Neural cell (in vitro differentiated cells): ENCODE results near the gene SLC4A5. TPM values are rescaled to one million over a fixed set of nuclear protein-coding genes. Genes with fewer than 3 reads are reported as not detected.
"Not testable (repeated sequence)": the region's sequence is repeated elsewhere in the genome, so short reads cannot be mapped to it uniquely, and the experiment has no call there.

Source experiments
- H2AFZ ChIP-seq: fragments of 200-600, 300-800 bp; sonication (generic), shearing (Covaris generic); 2 replicates; pipeline ENCODE4 v1.6.0; 2014; ENCODE audit warnings: low read depth, mild to moderate bottlenecking, antibody characterized with exemption, low read length, moderate library complexity
- H3F3A ChIP-seq: fragments of 200-600 bp; shearing (Covaris generic); 2 replicates; pipeline ENCODE4 v1.6.1; 2016; ENCODE audit warnings: mild to moderate bottlenecking, moderate library complexity, mixed read lengths, antibody characterized with exemption, low read length; ENCODE audit not compliant: insufficient read depth, poor library complexity, severe bottlenecking
- H3K27ac ChIP-seq: fragments of 200-600, 300-800 bp; sonication (generic), shearing (Covaris generic); 2 replicates; pipeline ENCODE4 v1.5.1; 2014; ENCODE audit warnings: mild to moderate bottlenecking, low read length, moderate library complexity
- H3K27me3 ChIP-seq: fragments of 300-800, 200-600 bp; sonication (generic), shearing (Covaris generic); 2 replicates; pipeline ENCODE4 v1.6.0; 2014; ENCODE audit warnings: mild to moderate bottlenecking, low read depth, low read length, moderate library complexity; ENCODE audit not compliant: insufficient read depth
- H3K36me3 ChIP-seq: fragments of 300-800, 200-600 bp; sonication (generic), shearing (Covaris generic); 2 replicates; pipeline ENCODE4 v1.5.1; 2014; ENCODE audit warnings: mild to moderate bottlenecking, antibody characterized with exemption, low read length, moderate library complexity; ENCODE audit not compliant: insufficient read depth
- H3K4me2 ChIP-seq: fragments of 300-800, 200-600 bp; sonication (generic), shearing (Covaris generic); 2 replicates; pipeline ENCODE4 v1.6.0; 2014; ENCODE audit warnings: mild to moderate bottlenecking, low read length
- H3K4me3 ChIP-seq: fragments of 300-800, 200-600 bp; sonication (generic), shearing (Covaris generic); 2 replicates; pipeline ENCODE4 v1.5.1; 2014; ENCODE audit warnings: mild to moderate bottlenecking, low read length, moderate library complexity
- H3K79me2 ChIP-seq: fragments of 200-600 bp; shearing (Covaris generic); replicated peaks from 2 replicates; pipeline ENCODE4 v1.6.0; 2014; ENCODE audit warnings: mild to moderate bottlenecking, low read length, moderate library complexity; ENCODE audit not compliant: insufficient read depth
- H3K9ac ChIP-seq: fragments of 300-800, 200-600 bp; sonication (generic), shearing (Covaris generic); 2 replicates; pipeline ENCODE4 v1.6.1; 2016; ENCODE audit warnings: mild to moderate bottlenecking, low read length, mixed read lengths
- H3K9me2 ChIP-seq: fragments of 200-600 bp; shearing (Covaris generic); 2 replicates; pipeline ENCODE4 v1.6.1; 2016; ENCODE audit warnings: mild to moderate bottlenecking, low read length, mixed read lengths; ENCODE audit not compliant: insufficient read depth
- H3K9me3 ChIP-seq: fragments of 200-600, 300-800 bp; sonication (generic), shearing (Covaris generic); 2 replicates; pipeline ENCODE4 v1.6.1; 2016; ENCODE audit warnings: mild to moderate bottlenecking, mixed run types, low read length, moderate library complexity, mixed read lengths
- H4K20me1 ChIP-seq: fragments of 200-600 bp; shearing (Covaris generic); 2 replicates; pipeline ENCODE4 v1.6.1; 2016; ENCODE audit warnings: mild to moderate bottlenecking, mixed run types; ENCODE audit not compliant: insufficient read depth
- EP300 ChIP-seq: fragments of 450-650 bp; conservative IDR thresholded peaks from 2 replicates; pipeline ENCODE4 v1.6.1; 2014; ENCODE audit warnings: antibody characterized with exemption, mild to moderate bottlenecking, moderate library complexity; ENCODE audit not compliant: poor library complexity, severe bottlenecking
- EZH2 ChIP-seq: fragments of 200-600, 300-800 bp; shearing (Covaris generic), sonication (generic); IDR thresholded peaks from 2 replicates; pipeline ENCODE4 v1.6.1; 2014; ENCODE audit warnings: antibody characterized with exemption, low read length, borderline replicate concordance, mild to moderate bottlenecking; ENCODE audit not compliant: insufficient read depth, poor library complexity, severe bottlenecking
- MXI1 ChIP-seq: fragments of 450-650 bp; conservative IDR thresholded peaks from 2 replicates; pipeline ENCODE4 v1.6.1; 2014; ENCODE audit warnings: antibody characterized with exemption, mild to moderate bottlenecking; ENCODE audit not compliant: poor library complexity, severe bottlenecking
- POLR2AphosphoS5 ChIP-seq: IDR thresholded peaks from 2 replicates; pipeline ENCODE4 v1.6.1; 2012
- RAD21 ChIP-seq: fragments of 450-650 bp; conservative IDR thresholded peaks from 2 replicates; pipeline ENCODE4 v1.6.1; 2014; ENCODE audit warnings: antibody characterized with exemption, mild to moderate bottlenecking, moderate library complexity
- REST ChIP-seq: IDR thresholded peaks from 2 replicates; pipeline ENCODE4 v1.6.1; 2012; ENCODE audit warnings: borderline replicate concordance
- SMC3 ChIP-seq: fragments of 450-650 bp; conservative IDR thresholded peaks from 2 replicates; pipeline ENCODE4 v1.6.1; 2014; ENCODE audit warnings: antibody characterized with exemption, mild to moderate bottlenecking, moderate library complexity; ENCODE audit not compliant: poor library complexity
- TAF1 ChIP-seq: IDR thresholded peaks from 2 replicates; pipeline ENCODE4 v1.6.1; 2012; ENCODE audit warnings: low read depth
- polyA plus RNA-seq: library from polyadenylated mRNA; depleted of rRNA; stranded (reverse); fragments of >200 nt; gene quantifications from 2 replicates; pipeline ENCODE4 v1.2.3, GENCODE V29; 2014
- TF ChIP-seq, protein P1 (sequence below): fragments of 450-650 bp; IDR thresholded peaks from 2 replicates; pipeline ENCODE4 v1.5.1; 2014; ENCODE audit warnings: antibody characterized with exemption, mild to moderate bottlenecking, moderate library complexity; ENCODE audit not compliant: poor library complexity, severe bottlenecking

Gene SLC4A5
- polyA plus RNA-seq, 1 donor from 2014 or later: 3.9 TPM

- no peak for TF ChIP-seq MXI1
- no peak for TF ChIP-seq REST
- TF ChIP-seq EZH2: no peak
- TF ChIP-seq, protein P1, sequence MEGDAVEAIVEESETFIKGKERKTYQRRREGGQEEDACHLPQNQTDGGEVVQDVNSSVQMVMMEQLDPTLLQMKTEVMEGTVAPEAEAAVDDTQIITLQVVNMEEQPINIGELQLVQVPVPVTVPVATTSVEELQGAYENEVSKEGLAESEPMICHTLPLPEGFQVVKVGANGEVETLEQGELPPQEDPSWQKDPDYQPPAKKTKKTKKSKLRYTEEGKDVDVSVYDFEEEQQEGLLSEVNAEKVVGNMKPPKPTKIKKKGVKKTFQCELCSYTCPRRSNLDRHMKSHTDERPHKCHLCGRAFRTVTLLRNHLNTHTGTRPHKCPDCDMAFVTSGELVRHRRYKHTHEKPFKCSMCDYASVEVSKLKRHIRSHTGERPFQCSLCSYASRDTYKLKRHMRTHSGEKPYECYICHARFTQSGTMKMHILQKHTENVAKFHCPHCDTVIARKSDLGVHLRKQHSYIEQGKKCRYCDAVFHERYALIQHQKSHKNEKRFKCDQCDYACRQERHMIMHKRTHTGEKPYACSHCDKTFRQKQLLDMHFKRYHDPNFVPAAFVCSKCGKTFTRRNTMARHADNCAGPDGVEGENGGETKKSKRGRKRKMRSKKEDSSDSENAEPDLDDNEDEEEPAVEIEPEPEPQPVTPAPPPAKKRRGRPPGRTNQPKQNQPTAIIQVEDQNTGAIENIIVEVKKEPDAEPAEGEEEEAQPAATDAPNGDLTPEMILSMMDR: no peak
- TF ChIP-seq RAD21: no peak
- no peak for TF ChIP-seq TAF1
- no peak for TF ChIP-seq EP300
- TF ChIP-seq SMC3: no peak
- no peak for TF ChIP-seq POLR2AphosphoS5
- H4K20me1 ChIP-seq: no peaks in the 10 kb centered on the region
- H3K27me3 ChIP-seq: no peaks in the 10 kb centered on the region
- H2AFZ ChIP-seq: no peak overlapping the region
- no peak overlapping the region for H3K27ac ChIP-seq
- H3K9me3 ChIP-seq: no peaks in the 10 kb centered on the region
- H3K9ac ChIP-seq: no peak overlapping the region
- no peaks in the 10 kb centered on the region for H3K79me2 ChIP-seq
- H3F3A ChIP-seq: no peaks in the 10 kb centered on the region
- no peak overlapping the region for H3K4me2 ChIP-seq
- H3K4me3 ChIP-seq: no peak overlapping the region
- H3K36me3 ChIP-seq: no peaks in the 10 kb centered on the region
- H3K9me2 ChIP-seq: no peaks in the 10 kb centered on the region
These were observed 126.6 kb downstream of the SLC4A5 start for GRCh38 chr2:74216642-74217041.

GRCh38 chr2:74215771-74216170 lies 127.4 kb downstream of the SLC4A5 start:
- not testable (repeated sequence) for H3K9me2 ChIP-seq, H3K27me3 ChIP-seq, H3K79me2 ChIP-seq, H3K4me3 ChIP-seq, H3K36me3 ChIP-seq, H3K9me3 ChIP-seq, H2AFZ ChIP-seq, H3K27ac ChIP-seq, H4K20me1 ChIP-seq, H3K9ac ChIP-seq, H3F3A ChIP-seq, H3K4me2 ChIP-seq
